HCT116 (cell line): ENCODE data around the gene MAP3K3. TPM values are rescaled to one million over a fixed set of nuclear protein-coding genes. Genes with fewer than 3 reads are reported as not detected.

Source experiments
- ATAC-seq: fragments of 200-7000 bp; cut with Tn5 transposase; 2 replicates; pipeline ENCODE4 v1.9.1; 2020; ENCODE audit warnings: mild to moderate bottlenecking, moderate library complexity
- BruUV-seq: library from RNA; stranded (reverse); fragments of 400-500 nt; replicated peaks from 2 replicates; lab custom pipeline; 2021; lab: Mats Ljungman, UMichigan
- CTCF ChIA-PET: fragments of 300-600 bp; sonication (Branson Sonifier 250); formaldehyde crosslinking; loops from one replicate; lab custom pipeline; 2021; ENCODE audit warnings: antibody characterized with exemption; lab: Charles Lee
- POLR2A ChIA-PET: fragments of 300-600, 350-600 bp; sonication (Branson Sonifier 250); formaldehyde crosslinking; loops from one replicate; lab custom pipeline; 2021; ENCODE audit warnings: antibody characterized with exemption; lab: Charles Lee
- RAD21 ChIA-PET, 2 experiments: fragments of 300-600 bp; sonication (Branson Sonifier 250); formaldehyde crosslinking; loops; one replicate each; lab custom pipeline; 2023; ENCODE audit warnings: low total read pairs in 2 of 2; ENCODE audit not compliant: uncharacterized antibody in 2 of 2, unreplicated experiment in 2 of 2, low non-redundant PET in 1 of 2; lab: Charles Lee
- DNase-seq: peaks from one replicate; pipeline ENCODE4 v3.0.0-alpha.2; 2010; ENCODE audit warnings: low read depth, low spot score
- H2AFZ ChIP-seq: fragments of 200-600 bp; shearing (Covaris generic), sonication (generic); 2 replicates; pipeline ENCODE4 v1.6.1; 2017; ENCODE audit warnings: low read depth, mixed run types, mixed read lengths, antibody characterized with exemption, low read length; ENCODE audit not compliant: poor library complexity, severe bottlenecking
- H3K27ac ChIP-seq: 2 replicates; pipeline ENCODE4 v1.5.1; 2012; ENCODE audit warnings: low read depth, low read length
- H3K27me3 ChIP-seq: fragments of 200-600 bp; sonication (generic); 2 replicates; pipeline ENCODE4 v1.6.1; 2016; ENCODE audit warnings: mixed run types, low read length, mixed read lengths; ENCODE audit not compliant: insufficient read depth
- H3K36me3 ChIP-seq, 2 experiments: fragments of 200-500 bp in 1 of 2; fragments of 200-600 bp in 1 of 2; sonication (Bioruptor generic) in 1 of 2; sonication (generic) in 1 of 2; 2 replicates each; pipeline versions ENCODE4 v1.5.1 to v1.6.1; 2014 to 2016; ENCODE audit warnings: low read length in 2 of 2, inconsistent platforms in 1 of 2, mixed read lengths in 1 of 2, mixed run types in 1 of 2; ENCODE audit not compliant: insufficient read depth in 2 of 2, control insufficient read depth in 1 of 2
- H3K4me1 ChIP-seq, 2 experiments: fragments of 200-600 bp in 1 of 2; sonication (generic) in 1 of 2; 2 replicates each; pipeline versions ENCODE4 v1.5.1 to v1.6.1; 2012 to 2017; ENCODE audit warnings: low read length in 2 of 2, inconsistent platforms in 1 of 2, mild to moderate bottlenecking in 1 of 2, mixed read lengths in 1 of 2, mixed run types in 1 of 2, moderate library complexity in 1 of 2; ENCODE audit not compliant: insufficient read depth in 2 of 2, control insufficient read depth in 1 of 2
- H3K4me2 ChIP-seq: fragments of 200-600 bp; sonication (generic); 2 replicates; pipeline ENCODE4 v1.6.1; 2017; ENCODE audit warnings: mixed run types, low read length, mixed read lengths
- H3K4me3 ChIP-seq, 2 experiments: fragments of 200-600 bp in 1 of 2; sonication (generic) in 1 of 2; replicated peaks in 1 of 2; 2 replicates each; pipeline ENCODE4 v1.5.1; 2011 to 2016; ENCODE audit warnings: low read length in 2 of 2, control low read depth in 1 of 2, low read depth in 1 of 2, mild to moderate bottlenecking in 1 of 2, mixed read lengths in 1 of 2, mixed run types in 1 of 2
- H3K79me2 ChIP-seq: fragments of 200-600 bp; sonication (generic); 2 replicates; pipeline ENCODE4 v1.6.1; 2017; ENCODE audit warnings: mild to moderate bottlenecking, mixed run types, low read length, moderate library complexity, mixed read lengths; ENCODE audit not compliant: insufficient read depth
- H3K9ac ChIP-seq: fragments of 200-600 bp; sonication (generic); 2 replicates; pipeline ENCODE4 v1.6.1; 2016; ENCODE audit warnings: low read length, mixed read lengths
- H3K9me2 ChIP-seq: fragments of 200-600 bp; sonication (generic), shearing (Covaris generic); 2 replicates; pipeline ENCODE4 v1.6.1; 2017; ENCODE audit warnings: mixed run types, mild to moderate bottlenecking, moderate library complexity; ENCODE audit not compliant: insufficient read depth
- H3K9me3 ChIP-seq, 2 experiments: fragments of 200-500 bp in 1 of 2; fragments of 200-600 bp in 1 of 2; sonication (Bioruptor generic) in 1 of 2; sonication (generic) in 1 of 2; 2 replicates each; pipeline ENCODE4 v1.6.1; 2014 to 2017; ENCODE audit warnings: low read length in 2 of 2, mixed read lengths in 2 of 2, inconsistent platforms in 1 of 2, low read depth in 1 of 2, mild to moderate bottlenecking in 1 of 2, mixed run types in 1 of 2, moderate library complexity in 1 of 2; ENCODE audit not compliant: control insufficient read depth in 1 of 2, insufficient read depth in 1 of 2
- H4K20me1 ChIP-seq: fragments of 200-600 bp; sonication (generic), shearing (Covaris generic); 2 replicates; pipeline ENCODE4 v1.6.1; 2017; ENCODE audit warnings: mixed run types, mild to moderate bottlenecking, moderate library complexity; ENCODE audit not compliant: insufficient read depth
- ATF3 ChIP-seq: IDR thresholded peaks from 2 replicates; pipeline ENCODE4 v1.6.1; 2012
- CTCF ChIP-seq, 3 experiments: fragments of 200-600 bp in 1 of 3; sonication (generic) in 1 of 3; IDR thresholded peaks in 2 of 3; conservative IDR thresholded peaks in 1 of 3; 2 replicates each; pipeline ENCODE4 v1.5.1; 2012 to 2017; ENCODE audit warnings: low read depth in 2 of 3, low read length in 2 of 3, antibody characterized with exemption in 1 of 3, borderline replicate concordance in 1 of 3, control low read depth in 1 of 3, mild to moderate bottlenecking in 1 of 3, mixed read lengths in 1 of 3, mixed run types in 1 of 3, moderate library complexity in 1 of 3; ENCODE audit not compliant: insufficient read depth in 1 of 3
- EZH2 ChIP-seq: fragments of 200-600 bp; sonication (generic); IDR thresholded peaks from 2 replicates; pipeline ENCODE4 v1.6.1; 2017; ENCODE audit warnings: antibody characterized with exemption, mixed run types
- EZH2phosphoT487 ChIP-seq: fragments of 200-600 bp; IDR thresholded peaks from 2 replicates; pipeline ENCODE4 v1.6.1; 2018; ENCODE audit warnings: antibody characterized with exemption, borderline replicate concordance
- FOSL1 ChIP-seq: IDR thresholded peaks from 2 replicates; pipeline ENCODE4 v1.6.1; 2012; ENCODE audit warnings: low read depth
- JUND ChIP-seq: IDR thresholded peaks from 2 replicates; pipeline ENCODE4 v1.6.1; 2012
- POLR2AphosphoS5 ChIP-seq: IDR thresholded peaks from 2 replicates; pipeline ENCODE4 v1.6.1; 2011; ENCODE audit warnings: mild to moderate bottlenecking, low read depth, low read length, moderate library complexity
- REST ChIP-seq: IDR thresholded peaks from 2 replicates; pipeline ENCODE4 v1.6.1; 2012; ENCODE audit warnings: low read depth
- SIN3A ChIP-seq: IDR thresholded peaks from 2 replicates; pipeline ENCODE4 v1.6.1; 2012; ENCODE audit warnings: low read depth
- YY1 ChIP-seq: IDR thresholded peaks from 2 replicates; pipeline ENCODE4 v1.6.1; 2011; ENCODE audit warnings: low read length, low read depth, moderate library complexity, mild to moderate bottlenecking; ENCODE audit not compliant: insufficient replicate concordance; ENCODE audit errors: extremely low read depth
- intact Hi-C: fragments of 100-400 bp; cut with micrococcal nuclease; formaldehyde crosslinking; loops from 2 replicates; pipeline ENCODE4 v1.10.0; 2022
- total RNA-seq: library from RNA; stranded (reverse); gene quantifications from one replicate; pipeline ENCODE4 v1.2.1, GENCODE V29; 2021; ENCODE audit not compliant: unreplicated experiment

The MAP3K3 gene
- total RNA-seq, 1 experiment from 2014 or later = 18.5 TPM

GRCh38 chr17:63626551-63627180, 4.4 kb downstream of the MAP3K3 start:
- H4K20me1 ChIP-seq = no peaks in the 10 kb centered on the region
- no peaks in the 10 kb centered on the region for H3K36me3 ChIP-seq
- TF ChIP-seq REST (no peak), SIN3A (no peak), ATF3 (no peak), EZH2phosphoT487 (no peak), EZH2 (no peak), YY1 (no peak), CTCF (IDR thresholded peaks at IDR 0.05 in 2 of 3, conservative IDR thresholded peaks at IDR 0.05 in 1 of 3; ENCODE audit: borderline replicate concordance in 1 of 3, insufficient read depth in 1 of 3, low read depth in 2 of 3, low read length in 2 of 3) (no peak), JUND (no peak), FOSL1 (no peak), POLR2AphosphoS5 (no peak)
- TF ChIP-seq, all 23 proteins: peak for 0
- peaks cover 14% of the 10 kb centered on the region for H3K79me2 ChIP-seq
- H3K27ac ChIP-seq = no peak overlapping the region
- DNase-seq (no peak), ATAC-seq (no peak)
- ChIA-PET POLR2A (no interaction called here), CTCF (interaction anchor here (1.5 to 1.9 kb wide), 2 partner anchors 14 kb away, joined by 6 to 8 read pairs; no protein-coding TSS in a partner anchor), RAD21 (no interaction called here)
- no peak overlapping the region for H3K4me2 ChIP-seq
- no peaks in the 10 kb centered on the region for H3K27me3 ChIP-seq
- H3K9ac ChIP-seq = no peak overlapping the region
- intact Hi-C loops = no loop called here
- no peaks in the 10 kb centered on the region for H3K9me3 ChIP-seq
- H3K4me1 ChIP-seq = peaks cover 7 to 9% of the 10 kb centered on the region in 2 experiments; a peak in 3 of 4 replicates
- H3K9me2 ChIP-seq = no peaks in the 10 kb centered on the region
- no peak overlapping the region for H3K4me3 ChIP-seq
- H2AFZ ChIP-seq = no peak overlapping the region
- BruUV-seq = no TSS peak
